ENCODE results near the gene SAMM50.

SAMM50 gene

DNA sequence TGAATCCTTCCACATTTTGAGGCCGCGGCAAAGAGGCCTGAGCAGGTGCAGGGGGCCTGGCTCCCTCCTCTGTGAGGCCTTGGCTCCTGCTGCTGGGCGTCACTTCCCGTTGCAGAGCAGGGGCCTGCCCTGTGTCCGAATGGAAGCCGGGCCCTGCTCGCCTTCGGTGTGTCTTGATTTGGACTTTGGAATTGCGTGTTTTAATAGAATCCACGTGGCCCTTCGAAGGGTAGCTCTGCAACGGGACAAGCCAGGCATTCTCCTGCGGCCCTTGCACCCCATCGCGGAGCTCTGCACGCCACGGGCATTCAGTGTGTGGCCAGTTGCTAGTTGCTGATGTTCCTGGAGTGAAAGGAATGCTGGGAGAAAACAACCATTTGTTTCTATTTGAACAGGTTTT lies 25.8 kb downstream of the SAMM50 start:
- DNase-seq, result no peak

DNA sequence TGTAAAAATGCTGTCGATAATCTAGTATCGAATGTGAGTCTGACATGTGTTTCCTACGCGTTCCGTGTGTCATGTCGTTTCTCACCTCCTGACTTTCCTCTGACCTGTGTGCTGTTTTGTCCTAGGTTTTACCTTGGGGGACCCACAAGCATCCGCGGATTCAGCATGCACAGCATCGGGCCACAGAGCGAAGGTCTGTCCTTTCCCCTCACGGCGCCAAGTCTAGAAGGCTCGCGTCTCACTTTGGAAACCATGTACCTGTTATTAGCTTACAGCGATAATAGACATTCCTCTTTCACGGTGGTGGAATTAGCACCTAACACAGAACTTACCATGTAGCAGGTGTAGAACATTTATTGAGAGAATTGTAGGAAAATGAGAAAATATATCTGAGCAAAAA lies 28.6 kb downstream of the SAMM50 start:
- no peak for DNase-seq

DNA sequence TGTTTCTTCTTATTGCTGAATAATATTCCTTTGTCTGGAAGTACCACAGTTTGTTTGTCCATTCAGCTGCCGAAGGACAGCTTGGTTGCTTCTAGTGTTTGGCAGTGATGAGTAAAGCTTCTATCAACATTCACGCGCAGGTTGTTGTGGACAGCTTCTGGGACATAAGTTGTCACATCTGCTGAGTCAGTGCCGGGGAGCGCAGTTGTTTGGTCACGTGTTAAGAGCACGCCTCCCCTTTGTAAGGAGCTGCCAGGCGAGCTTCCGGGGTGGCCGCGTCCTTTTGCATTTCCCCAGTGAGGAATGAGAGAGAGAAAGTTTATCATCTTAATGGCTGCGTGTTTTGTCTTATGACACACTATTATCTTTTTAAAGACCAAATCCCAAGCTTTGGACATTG lies 30.3 kb downstream of the SAMM50 start:
- no peak for DNase-seq

DNA sequence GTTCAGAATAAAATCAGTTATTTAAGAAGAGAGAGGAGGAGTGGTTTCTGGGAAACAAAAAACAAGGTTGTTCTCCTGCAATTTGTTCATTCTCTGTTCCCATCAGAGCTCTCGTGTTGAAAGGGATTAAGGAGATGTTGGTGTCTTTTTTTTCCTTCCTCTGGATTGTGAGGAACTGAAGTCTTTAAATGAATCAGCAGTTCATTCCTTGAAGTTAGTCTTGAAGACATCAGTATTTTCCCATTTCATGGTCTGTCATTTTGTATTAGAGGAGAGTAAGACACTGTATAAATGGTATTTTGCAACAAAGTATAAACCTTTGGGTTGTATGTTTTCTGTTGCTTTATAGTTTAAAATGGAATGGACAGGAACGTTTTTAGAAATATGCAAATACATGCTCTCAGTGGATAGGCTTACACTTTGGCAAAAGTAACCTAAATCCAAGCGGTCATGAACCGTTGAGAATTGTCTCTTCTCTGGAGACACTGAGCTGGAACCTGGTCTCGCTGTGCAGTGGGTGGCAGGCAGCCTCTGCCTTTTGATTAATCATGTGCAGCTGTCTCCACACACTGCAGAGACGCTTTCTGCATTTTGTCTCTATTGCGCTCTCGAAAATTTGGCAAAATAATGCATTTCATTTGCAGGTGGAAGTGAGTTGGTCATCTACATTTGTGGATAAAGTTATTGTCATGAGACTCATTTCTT lies 33.0 kb downstream of the SAMM50 start:
- no peak for DNase-seq

DNA sequence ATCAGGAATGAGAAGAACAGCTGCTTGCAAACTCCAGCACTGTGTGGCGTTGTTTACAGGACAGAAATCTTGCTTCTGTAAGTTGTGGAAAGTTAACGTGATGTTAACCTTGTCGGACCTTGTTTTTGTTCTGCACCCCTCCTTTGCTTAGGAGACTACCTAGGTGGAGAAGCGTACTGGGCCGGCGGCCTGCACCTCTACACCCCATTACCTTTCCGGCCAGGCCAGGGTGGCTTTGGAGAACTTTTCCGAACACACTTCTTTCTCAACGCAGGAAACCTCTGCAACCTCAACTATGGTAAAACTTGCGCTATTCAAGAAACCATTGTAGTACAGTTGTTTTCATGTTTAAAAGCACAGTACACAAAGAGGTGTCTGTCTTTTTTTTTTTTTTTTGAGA lies 33.7 kb downstream of the SAMM50 start:
- DNase-seq, result no peak

DNA sequence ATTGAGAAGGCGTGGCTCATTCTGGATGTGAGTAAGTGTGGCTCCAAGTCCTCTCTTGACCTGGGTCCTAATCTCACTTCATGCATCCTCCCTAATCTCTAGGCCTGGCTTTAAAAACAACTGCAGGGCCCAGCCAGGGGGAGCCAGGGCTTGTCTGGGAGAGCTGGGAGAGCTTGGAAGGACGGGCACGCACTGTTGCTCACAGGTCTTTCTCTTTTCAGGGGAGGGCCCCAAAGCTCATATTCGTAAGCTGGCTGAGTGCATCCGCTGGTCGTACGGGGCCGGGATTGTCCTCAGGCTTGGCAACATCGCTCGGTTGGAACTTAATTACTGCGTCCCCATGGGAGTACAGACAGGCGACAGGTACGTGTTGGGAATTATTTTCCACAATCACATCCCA lies 34.8 kb downstream of the SAMM50 start:
- no peak for DNase-seq

DNA sequence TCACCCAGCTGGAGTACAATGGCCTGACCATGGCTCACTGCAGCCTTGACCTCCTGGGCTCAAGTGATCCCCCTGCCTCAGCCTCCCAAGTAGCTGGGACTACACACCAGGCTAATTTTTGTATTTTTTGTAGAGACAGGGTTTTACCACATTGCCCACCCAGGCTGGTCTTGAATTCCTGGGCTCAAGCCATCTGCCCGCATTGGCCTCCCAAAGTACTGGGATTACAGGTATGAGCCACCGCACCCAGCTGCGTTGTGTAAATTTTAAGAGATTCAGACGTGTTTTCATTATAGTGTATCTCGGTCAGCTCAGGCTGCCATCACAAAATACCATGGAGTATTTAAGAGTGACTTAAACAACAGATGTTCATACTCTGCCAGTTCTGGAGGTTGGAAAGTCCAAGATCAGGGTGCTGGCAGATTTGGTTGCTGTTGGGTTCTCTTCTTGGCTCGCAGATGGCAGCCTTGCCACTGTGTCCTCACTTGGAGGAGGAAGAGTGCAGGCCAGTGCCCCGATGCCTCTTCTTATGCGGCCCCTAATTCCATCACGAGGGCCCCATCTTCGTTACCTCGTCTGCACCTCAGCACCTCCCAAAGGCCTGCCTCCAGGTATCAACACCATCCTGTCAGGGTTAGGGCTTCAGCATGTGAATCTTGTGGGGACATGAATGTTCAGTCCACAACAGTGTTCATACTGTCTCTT lies 36.2 kb downstream of the SAMM50 start:
- no peak for DNase-seq

DNA sequence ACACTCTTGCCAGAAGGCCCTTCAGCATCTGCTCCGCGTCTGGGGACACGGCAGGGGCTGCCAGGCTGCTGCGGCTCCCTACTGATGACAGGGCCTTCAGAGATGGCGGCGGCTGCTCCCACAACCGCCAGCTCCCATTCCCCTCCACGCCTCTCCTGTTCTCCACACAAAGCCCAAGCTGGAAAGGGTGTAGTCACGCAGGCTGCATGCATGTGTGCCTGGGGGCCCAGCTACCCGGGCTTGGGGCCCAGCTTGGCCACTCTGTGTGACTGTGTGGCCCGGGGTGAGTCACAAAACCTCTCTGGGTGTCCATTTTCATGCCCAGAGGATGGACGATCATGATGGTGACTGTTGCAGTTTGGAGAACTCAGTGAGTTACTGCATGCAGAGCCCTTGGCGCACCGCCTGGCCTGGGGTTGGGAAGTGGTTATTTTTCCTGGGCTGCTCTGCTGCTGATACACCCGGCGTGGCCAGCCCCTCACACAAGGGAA lies 37.1 kb downstream of the SAMM50 start:
- no peak for DNase-seq

DNA sequence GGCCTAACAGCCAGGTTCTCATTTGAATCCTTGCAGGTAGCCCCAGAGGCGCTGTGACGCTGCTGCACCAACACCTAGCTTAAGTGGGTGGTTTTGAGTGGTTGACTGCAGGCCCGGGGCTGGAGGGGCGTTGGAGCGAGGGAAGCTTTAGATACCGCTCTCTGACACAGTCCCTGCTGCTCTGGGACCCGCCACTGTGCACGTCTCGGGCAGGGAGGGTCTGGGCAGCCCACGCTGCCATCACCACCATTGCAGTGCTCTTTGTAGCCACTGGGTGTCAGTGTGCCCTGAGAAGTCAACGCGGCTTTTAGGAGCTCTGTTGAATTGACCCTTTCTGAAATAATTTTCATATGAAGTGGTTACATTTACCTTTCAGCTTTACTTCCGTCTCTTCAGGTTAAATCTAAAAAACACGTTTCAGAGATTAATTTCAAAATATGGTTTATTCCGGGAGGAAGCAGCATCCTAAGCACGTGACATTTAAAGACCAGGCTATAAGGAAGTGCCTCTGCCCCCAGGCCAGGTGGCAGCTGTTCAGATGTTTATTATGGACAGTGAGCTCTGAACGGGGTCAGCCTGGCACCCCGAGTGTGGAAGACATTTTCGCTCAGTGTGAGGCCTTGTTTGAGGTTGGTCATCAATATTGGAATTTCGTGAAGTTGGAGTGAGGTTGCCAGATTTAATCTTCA lies 38.0 kb downstream of the SAMM50 start:
- peak; percentile 49 for DNase-seq

DNA sequence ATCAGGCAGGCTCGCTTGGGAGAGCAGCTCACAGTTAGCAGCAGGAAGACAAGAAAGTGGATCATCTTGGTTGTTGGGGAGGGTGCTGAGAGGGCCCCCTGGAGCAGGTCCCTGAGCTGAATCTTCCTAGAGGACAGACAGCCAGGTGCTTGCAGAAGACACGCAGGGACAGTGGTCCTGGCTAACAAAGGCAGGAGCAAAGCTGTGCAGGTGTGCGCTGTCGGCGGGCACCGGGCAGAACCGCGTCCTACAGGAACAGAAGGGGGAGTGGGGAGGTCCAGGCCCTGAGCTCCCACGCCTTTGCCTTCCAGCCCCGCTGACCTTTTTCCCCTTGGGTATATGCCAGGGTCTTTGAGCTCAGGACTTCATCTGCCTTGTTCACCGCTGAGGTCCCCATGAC lies 38.8 kb downstream of the SAMM50 start:
- DNase-seq, result no peak

DNA sequence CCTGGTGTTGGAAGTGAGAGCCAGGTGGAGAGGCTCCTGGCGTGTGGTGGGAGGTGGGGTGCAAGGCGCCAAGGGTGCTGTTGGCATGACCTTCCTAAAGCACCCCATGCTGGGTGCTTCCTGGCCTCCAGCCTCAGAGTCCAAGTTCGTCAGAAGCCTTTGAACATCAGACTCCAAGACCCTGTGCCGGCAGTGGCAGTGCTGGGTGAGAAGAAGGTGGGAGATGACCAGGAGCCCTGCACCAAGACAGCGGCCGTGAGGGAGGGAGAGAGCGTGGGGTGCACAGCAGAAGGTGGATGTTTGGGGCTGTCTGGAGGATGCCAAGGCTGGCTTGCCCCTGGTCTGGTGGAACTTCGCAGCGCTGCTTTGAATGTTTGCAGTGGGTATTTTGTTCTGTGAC lies 39.2 kb downstream of the SAMM50 start:
- DNase-seq, result no peak

DNA sequence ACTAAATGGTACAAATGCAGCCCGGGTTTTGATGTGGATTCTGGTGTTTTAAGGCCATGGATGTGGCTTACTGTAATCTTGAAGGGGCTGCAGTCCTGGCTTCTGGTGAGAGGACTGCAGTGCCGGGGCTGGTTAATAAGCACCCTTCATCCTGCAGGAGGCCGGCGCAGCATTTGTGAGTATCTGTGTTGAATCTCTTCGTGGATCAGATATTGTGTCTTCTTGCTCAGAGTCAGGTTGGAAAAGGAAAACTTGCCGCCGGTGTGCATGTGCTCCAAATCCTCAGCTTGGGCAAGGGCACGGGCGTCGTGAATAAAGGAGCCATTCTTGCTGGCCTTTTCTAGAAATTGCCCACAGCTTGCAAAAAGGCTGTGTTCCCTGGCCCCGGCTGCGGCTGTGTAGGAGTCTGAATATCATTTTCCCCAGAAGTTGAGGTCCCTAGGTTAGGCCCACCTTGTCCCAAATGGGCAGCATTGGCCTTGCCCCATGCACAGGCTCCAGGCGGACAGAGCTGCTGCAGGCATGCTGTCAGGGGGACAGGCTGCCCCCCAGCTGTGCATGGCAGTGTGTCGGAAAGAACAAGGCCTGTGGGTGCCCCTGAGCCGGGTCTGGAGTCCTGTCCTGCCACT lies 39.9 kb downstream of the SAMM50 start:
- DNase-seq, result no peak

DNA sequence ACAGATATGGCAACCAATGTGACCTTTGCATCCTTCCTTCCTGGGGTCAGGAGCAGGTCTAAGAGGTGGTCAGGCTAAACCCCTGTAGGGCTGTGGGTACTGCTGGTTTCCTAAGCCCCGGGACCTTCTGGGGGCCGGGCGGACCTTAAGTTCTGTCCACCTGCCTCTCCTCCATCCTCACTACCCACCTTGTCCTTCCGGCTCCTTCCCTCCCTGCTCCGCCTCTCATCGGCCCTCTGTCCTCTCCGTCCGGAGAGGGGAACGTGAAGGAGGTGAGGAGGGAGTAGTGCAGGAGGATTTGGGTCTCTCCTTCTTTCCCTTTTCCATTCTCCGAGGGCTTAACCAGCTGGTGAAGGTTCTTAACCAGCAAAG lies 40.5 kb downstream of the SAMM50 start:
- no peak for DNase-seq

DNA sequence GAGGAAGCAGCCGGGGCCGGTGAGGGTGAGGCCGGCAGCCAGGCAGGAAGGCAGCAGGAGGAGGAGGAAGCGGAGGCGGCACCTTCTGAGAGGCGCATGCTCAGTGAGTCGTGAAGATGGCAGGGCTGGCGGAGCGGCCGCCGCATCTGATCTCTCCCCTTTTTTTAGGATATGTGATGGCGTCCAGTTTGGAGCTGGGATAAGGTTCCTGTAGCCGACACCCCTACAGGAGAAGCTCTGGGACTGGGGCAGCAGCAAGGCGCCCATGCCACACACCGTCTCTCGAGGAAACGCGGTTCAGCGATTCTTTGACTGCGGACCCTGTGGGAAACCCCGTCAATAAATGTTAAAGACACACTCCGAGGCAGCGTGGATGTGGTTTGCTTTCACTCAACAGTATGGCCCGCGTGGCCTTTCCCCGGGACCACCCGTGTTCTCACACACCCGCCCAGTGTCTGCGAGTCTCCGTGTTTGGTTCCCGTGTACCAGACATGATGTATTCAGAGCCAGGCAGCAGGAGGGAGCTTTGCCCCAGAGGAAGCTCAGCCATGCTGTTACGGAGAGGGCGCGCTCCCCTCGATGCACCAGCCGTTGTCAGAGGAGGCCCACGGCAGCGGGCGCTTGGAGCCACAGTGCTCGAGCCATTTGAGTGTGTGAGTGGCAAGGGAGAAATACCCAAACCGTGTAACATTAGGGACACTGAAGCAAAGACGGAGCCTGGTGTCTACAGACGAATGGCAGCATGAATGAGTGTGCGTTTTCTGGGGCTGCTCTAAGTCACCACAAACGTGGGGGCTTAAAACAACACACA lies 41.1 kb downstream of the SAMM50 start:
- DNase-seq, result no peak

DNA sequence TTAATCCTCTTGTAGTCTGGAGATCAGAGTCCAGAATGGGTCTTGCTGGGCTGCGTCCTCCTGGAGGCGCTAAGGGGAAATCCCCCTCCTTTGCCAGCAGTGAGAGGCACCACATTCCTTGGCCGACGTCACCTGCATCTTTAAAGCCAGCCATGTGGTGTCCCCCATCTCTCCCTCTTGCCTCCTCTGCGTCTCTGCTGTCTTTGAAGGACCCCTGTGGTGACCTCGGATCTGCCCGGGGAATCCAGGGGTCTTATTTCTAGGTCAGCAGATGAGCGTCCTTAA lies 41.7 kb downstream of the SAMM50 start:
- no peak for DNase-seq

DNA sequence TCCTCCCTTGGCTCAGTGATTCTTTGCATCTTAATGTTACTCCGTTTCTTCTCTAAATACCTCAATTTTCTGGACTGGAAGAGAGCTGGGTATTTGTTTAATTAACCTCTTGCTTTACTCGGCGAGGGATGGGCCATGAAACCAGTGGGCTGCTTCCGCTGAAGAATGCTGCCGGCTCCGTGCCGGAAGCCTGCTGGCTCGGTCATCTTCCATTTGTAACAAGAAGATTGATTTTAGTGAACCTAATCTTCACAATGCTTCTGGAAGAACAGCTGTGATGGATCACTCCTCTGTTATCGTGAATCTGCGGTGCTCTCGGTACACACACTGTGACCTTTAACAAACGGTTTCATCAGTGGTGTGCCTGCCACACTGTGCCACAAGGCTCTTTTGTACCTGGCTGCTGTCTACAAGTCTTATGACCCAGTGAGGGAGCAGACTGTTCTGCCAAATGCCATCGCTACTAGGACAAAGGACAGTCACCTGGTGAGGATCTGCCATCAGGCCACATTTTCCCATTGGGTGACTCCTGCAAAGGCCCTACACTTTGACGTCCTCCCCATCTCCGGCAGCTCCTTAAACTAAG lies 43.5 kb downstream of the SAMM50 start:
- no peak for DNase-seq

DNA sequence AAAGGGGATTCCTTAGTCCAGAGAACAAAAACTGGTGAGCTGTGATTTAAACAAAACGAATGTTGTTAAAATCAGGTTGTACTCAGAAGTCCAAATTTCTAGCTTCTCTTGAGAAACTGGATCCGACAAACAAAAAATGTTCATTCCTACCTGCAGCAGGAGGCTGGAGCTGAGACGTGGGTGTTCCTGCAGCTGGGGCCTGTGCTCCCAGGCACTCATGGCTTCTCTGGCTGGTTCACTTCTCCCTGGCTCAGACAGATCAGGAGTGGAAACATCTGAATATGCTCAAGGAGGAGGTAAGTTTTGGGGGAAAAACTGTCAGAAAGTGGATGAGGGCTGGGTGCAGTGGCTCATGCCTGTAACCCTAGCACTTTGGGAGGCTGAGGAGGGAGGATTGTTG lies 44.1 kb downstream of the SAMM50 start:
- no peak for DNase-seq

DNA sequence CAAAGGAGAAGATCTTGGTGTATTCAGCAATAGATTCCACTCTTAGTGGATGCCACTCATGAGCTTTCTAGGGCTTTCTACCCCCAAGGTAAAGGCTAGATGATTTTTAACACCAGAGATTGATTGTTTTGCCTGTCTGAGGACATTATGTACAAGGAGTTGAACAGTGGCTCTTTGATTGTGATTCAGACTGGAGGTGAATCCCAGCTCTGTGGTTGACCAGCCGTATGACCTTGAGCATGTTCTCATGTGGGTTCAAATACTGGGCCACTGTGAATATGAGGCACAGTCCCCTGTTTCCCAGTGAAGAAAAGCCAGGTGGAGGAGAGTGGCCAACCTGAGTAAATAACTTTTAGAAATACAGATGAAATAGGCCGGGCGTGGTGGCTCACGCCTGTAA lies 44.9 kb downstream of the SAMM50 start:
- no peak for DNase-seq

DNA sequence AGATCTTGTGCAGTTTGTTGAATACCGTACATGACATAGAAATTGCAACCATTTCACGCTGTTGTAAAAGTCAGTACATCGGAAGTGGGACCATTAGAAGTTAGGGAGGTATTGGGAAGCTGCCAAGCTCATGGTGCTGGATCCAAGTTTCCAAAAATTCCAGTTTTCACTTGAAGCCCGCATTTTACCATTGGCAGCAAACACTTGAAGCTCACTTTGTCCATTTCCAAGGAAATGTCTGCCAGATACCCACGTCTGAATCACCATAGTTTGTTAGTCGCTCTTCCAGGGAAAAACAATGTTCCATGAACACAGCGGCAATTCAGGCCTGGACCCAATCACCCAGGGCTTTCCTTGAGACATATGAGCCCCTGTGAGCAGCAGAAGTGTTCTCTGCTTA lies 46.3 kb downstream of the SAMM50 start:
- no peak for DNase-seq

DNA sequence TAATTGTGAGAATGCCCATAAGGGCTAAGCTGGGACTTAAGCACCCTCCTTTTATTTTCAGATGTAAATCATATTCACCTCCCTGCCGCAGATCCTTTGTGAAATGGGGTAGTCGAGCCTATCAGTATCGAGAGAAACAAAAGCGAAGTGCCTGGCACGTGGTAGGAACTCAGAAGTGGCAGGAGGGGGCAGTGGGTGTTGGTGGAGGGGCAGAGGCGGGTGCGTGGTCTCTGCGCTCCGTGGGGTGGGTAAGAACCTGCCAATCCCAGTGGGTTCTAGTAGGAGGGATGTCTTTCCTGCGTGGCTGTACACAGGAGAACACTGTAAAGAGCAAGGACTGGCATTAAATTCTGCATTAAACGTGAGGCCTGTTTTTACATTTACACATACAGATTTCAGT lies 47.1 kb downstream of the SAMM50 start:
- DNase-seq, result no peak

DNA sequence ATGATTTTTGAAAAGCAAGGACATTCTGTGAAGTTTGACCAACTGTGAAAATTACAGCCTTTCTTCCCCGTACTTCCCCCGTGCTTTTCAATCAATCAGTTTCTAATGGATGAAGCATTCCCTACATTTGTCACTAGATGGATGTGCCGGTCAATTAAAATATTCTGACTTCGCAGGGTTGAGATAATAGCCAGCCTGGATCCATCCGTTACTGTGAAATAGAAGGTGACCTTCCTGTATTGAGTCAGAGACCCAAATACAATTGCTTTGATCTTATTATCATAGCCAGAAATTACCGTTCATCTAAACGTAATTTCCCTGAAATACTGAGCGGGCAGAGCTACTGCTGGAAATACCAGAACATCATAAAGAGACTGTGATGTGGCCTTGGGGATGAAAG lies 47.8 kb downstream of the SAMM50 start:
- no peak for DNase-seq

DNA sequence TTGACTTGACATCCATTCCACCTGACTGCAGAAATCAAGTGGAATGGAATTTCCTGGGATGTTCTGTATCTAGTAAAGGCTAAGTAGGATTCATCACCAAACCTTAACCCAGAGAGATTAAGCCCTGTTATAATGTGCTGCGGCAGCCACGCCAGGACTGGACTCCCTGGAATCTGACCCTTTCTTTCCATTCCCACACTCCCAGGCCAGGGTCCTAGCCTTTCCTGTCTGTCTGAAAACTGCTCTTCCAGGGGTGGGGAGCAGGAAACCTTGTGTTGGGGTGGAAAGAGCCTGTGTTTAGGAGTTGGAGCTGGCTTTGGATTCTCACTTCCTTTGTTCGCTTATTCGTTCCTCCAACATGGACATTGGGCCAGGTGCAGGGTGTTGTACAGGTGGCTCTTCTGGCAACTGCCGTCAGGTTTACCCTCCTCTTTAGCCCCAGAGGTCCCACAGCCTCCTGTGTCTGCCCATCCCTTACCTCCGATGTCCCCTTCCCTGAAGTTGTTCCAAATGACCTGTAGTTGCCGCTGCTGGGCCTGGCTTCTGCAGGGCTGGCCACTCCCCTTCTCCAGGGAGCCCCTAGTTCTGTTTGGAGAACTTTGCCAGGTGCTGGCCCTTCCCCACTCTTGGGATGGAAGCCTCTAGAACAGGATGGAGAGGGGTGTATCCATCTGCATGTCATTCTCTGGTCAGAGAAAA lies 48.3 kb downstream of the SAMM50 start:
- DNase-seq, result no peak
